UCSD-AML1 (cell line): ENCODE results near the gene EFTUD2.

Experiments used
- DNase-seq: peaks from one replicate; lab custom pipeline; 2025; ENCODE audit not compliant: unreplicated experiment; lab: John Stamatoyannopoulos, UW

Gene EFTUD2

GRCh38 chr17:44889003-44889402 is 10.2 kb downstream of the EFTUD2 start:
- DNase-seq: no peak

DNA sequence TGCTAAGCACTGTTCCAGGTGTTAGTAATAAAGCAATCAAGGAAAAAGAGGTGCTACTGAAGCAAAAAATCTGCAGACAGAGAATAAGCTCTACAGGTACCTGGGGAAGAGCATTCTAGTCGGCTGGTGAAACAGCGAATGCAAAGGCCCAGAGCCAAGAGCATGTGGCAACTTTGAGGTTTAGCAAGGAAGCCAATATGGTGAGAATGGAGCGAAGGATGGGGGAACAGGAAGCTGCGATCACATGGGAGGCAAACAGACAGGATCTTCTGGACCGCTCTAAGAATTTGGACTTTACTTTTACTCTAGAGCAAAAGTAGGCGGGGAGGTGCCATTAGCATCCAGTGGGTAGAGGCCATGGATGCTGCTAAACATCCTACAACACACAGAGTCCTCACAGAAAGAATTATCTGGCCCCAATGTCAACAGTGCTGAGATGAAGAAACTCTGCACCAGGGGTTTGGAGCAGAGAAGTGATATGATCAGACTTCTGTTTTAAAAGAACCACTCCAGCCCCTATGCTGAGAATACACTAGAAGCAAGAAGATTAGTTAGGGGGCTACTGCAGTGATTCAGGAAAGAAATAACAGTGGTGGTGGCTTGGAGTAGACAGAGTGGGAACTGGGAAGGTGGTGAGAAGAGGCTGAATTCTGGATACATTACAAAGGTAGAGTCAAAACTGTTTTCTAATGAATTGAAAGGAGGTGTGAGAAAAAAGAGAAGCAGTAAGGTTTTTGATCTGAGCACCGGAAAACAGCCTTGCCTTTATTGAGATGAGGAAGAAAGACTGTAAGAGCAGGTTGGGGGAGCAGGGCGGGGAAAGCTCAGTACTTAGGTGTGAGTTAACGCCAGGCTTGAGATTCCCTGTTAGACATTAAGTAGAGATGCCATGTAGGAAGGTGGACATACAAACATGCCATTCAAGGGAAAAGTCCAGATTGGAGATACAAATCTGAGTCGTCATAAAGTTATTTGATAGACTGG is 11.0 kb downstream of the EFTUD2 start:
- peak; percentile 21 for DNase-seq

DNA sequence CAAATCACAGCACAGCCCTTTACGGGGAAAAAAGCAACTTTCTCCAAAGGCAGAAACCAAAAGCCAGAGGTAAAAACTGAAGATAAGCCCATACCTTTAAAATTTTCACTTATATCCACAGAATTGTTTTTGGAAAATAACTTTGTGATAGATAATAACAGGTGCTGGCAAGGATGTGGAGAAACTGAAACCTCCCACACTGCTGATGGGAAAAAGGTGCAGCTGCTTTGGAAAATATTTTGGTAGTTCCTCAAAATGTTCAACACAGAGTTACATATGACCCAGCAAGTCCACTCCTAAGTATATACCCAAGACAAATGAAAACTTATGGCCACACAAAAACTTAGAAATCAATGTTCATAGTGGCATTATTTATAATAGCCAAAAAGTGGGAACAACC is 12.2 kb downstream of the EFTUD2 start:
- no peak for DNase-seq

GRCh38 chr17:44884941-44885340 is 14.3 kb downstream of the EFTUD2 start:
- DNase-seq: no peak

GRCh38 chr17:44881145-44881544 is 18.1 kb downstream of the EFTUD2 start:
- no peak for DNase-seq

GRCh38 chr17:44880062-44880461 is 19.2 kb downstream of the EFTUD2 start:
- no peak for DNase-seq

GRCh38 chr17:44879376-44879775 is 19.9 kb downstream of the EFTUD2 start:
- DNase-seq: no peak

DNA sequence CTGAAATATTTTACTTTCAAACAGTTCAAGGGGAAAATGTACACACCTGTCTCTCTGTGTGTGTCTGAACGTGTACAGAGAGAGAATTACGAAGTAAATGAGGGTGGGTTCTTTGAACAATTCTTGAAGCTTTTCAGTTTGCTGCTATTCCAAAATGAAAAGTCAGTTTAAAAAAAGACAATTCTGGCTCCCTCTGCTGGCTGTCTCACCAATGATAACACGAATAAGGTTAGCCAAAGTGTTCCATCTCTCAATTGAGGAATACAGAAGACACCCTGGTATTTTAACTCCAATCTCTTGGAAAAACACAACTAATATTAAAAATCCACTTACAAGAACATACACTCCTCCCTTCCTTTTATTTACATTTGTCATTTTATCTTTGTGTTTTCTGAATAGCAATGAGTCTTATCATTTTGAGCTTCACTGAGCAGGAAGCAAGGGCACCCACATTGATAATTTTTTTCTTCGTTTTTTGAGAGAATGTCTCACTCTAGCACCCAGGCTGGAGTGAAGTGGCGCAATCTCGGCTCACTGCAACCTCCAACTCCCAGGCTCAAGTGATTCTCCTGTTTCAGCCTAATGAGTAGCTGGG is 20.5 kb downstream of the EFTUD2 start:
- DNase-seq: no peak

GRCh38 chr17:44877121-44877520 is 22.1 kb downstream of the EFTUD2 start:
- no peak for DNase-seq

DNA sequence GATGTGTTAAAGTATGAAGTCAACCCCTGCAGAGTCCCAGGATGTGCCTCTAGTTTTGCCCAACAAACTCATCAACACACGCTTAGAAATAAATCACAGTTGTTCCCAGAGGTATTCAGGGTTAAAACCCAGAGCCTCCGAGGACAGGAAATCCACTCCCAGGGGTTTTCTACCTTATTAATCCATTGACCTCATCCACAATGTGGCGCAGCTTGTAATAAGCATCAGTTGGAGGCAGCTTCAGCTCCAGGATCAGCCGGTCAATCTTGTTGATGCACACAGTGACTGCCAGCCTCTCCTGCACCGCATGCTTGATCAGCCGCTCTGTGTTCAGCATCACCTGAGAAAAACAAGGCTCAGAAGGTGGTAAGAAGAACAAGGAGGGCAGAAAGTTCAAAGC is 23.5 kb downstream of the EFTUD2 start:
- no peak for DNase-seq

DNA sequence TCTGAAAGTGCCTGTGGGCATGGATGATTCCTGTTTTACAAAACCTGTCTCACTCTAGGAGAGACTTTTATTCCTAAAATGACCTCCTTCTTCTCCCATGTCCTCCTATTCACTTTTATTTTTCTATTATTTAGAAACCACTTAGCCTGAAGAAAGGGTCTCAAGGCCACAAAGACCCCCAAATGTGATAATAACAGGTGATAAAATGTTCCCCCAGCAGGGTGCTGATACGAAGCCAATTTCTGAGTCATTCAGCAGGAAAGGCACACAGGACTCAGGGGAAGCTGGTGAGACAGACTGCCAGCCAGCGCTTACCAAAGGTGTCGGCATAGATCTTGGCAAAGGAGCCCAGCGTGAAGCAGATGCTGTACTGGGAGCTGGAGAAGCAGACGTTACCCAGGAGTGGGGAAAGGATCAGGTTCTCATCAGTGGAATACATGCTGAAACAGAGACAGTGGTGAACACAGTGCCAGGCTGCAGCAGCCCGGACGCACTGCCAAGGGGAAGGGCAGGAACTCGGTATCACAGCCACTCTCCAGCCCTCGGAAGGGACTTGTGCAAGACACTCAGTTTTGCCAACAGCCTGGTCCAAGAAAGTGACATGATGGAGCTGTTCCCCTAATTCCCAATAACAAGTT is 27.0 kb downstream of the EFTUD2 start:
- DNase-seq: no peak

GRCh38 chr17:44871556-44871955 is 27.7 kb downstream of the EFTUD2 start:
- DNase-seq: no peak

- DNase-seq: no peak
Observed at GRCh38 chr17:44867841-44868240, 31.4 kb downstream of the EFTUD2 start.

GRCh38 chr17:44865931-44866330 is 33.3 kb downstream of the EFTUD2 start:
- DNase-seq: no peak

DNA sequence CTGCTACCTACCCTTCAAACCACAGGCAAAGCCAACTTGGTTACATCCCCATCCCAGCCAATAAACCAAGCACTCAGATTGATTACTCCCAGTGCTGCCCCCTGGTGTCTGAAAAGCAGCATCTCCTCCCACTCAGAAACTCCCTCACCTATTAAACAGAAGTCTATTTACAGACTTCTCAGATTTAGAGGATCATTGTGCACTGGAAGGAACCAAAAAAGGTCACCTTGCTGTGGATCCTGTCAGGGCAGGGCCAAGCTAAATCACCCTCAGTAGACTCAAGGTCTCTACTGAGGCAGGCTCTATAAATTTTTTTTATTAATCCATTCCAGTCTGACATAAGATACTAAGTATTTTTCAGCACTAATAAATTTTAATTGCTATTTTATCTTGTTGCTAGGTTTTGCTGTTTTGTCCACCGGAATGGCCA is 34.0 kb downstream of the EFTUD2 start:
- peak; percentile 24 for DNase-seq

DNA sequence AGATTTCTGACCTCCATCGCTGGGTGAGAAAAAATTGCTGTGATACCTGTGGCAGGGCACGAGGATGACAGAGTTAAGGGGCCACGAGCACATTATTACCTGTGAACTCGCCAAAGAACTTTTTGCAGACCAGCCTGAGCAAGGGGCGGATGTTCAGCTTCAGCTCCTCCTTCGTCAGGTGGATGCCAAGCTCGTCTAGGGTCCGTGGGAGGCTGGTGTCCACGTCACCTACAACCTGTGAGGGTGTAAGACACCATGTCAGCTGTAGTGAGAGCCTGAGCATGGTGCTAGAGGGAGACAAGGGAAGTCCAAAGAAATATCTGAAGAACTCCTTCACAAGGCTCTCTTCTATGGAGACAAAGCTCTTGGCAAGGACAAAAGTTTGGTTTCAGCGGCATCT is 34.4 kb downstream of the EFTUD2 start:
- no peak for DNase-seq

DNA sequence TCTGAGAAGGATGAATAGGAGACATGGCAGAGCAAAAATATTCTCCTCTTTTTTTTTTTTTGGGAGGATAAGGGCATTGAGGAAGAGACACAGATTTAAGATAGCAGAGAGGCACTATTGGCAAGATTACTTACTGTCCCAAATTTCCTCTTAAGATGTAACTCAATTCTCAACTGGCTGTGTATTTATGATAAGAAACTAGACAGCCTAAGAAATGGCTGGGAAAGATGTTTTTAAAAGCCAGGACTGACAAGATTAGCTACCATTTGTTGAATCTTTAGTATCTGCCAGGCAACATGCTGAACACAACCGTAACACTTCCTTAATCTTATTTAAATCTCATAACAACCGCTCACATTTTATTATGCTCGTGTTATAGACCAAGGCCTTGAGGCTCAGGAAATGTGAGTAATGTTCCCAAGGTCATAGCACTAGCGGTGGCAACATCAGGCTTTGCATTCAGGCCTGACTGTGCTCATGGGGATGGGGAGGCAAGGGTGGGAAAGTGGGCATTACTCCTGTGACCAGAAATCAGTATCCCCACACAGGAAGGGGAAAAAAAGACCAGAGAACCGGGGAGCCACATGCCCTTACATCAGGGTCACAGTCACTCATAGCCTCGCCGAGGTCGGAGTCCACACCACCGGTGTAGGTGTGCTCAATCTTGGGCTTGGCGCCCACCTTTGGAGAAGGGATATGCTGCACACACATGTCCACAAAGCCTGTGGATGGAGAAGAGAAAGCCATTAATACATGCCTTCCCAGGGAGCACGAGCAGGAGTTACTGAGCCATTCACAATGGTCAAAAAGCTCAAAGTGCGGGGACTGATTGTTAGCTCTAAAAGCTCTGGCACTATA is 36.0 kb downstream of the EFTUD2 start:
- DNase-seq: no peak

DNA sequence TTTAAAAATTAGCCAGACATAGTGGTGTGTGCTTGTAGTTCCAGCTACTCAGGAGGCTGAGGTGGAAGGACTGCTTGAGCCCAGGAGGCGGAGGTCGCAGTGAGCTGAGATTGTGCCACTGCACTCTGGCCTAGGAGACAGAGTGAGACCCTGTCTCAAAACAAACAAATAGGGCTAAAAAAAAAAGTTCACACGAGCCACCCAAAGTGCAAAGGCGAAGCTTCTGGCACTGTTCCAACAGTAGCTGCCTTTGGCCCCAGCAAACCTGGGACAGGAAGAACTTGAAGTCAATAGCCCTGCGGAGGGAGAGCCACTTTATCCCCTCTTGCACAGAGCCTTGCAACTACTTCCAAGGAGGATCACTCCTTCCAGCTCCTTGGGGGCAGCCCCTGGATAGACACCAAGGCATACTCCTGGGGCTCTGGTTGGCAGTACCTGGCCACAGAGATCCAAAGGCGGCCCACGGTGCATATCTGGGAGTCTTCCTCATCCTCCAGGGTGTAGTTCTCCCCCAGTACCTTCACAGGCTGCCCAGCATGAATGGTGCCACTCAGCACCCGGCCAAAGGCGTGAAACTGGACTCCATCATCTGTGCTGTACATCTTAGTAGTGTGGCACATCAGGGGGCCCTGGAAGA is 36.8 kb downstream of the EFTUD2 start:
- DNase-seq: no peak

GRCh38 chr17:44859701-44860100 is 39.5 kb downstream of the EFTUD2 start:
- no peak for DNase-seq

DNA sequence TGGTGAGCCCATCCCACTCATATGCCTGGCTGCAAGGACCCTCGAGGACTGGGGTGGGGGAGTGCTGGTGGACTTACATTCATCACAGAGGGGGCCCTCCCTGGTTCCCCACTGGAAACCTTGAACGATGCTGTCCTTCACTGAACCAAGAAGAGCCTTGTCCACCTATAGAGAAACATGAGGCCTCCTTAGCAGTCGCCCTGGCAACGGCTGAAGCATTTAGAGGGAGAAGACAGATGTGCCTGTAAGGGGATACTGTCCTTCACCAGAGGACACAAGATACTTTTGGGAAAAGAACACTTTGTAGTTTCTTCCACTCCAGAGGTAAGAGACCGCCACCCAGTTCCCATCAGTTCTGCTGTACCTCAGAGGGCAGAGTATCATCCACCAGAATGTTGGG is 45.1 kb downstream of the EFTUD2 start:
- no peak for DNase-seq

DNA sequence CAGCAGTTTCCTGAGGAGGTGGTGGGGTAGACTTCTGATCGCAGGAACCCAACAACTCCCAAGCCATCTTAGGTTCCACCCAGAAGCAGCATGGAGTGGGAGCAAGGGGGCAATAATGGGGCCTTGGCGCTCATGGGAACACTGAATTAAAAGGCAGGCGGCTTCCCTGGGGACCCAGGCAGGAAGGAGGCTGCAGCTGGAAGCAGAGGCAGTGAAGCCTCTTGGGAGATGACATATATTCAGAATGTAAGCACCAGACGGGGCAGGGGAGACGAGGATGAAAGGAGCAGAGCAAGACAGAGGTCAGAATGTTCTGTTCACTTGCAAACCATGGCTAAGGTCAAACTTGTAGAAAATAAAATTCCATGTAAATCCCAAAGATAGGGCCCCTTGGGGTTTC is 48.6 kb downstream of the EFTUD2 start:
- no peak for DNase-seq
